Hematopoietic multipotent progenitor cell treated with erythropoietin and hydrocortisone succinate and interleukin-3 and kit ligand, for 17 days (in vitro differentiated cells): ENCODE results near the gene TMCO2.

ENCODE experiments used
- DNase-seq: peaks from one replicate; pipeline ENCODE4 v3.0.0-alpha.2; 2015; ENCODE audit warnings: low spot score

Gene TMCO2

GRCh38 chr1:40257688-40258444 is 10.1 kb downstream of the TMCO2 start, which contains the start of gene ZMPSTE24:
Gene ZMPSTE24 (plus strand): TSS chr1:40258236. CDS start chr1:40258272, 36 bp downstream.
- peak; percentile 96 for DNase-seq

DNA sequence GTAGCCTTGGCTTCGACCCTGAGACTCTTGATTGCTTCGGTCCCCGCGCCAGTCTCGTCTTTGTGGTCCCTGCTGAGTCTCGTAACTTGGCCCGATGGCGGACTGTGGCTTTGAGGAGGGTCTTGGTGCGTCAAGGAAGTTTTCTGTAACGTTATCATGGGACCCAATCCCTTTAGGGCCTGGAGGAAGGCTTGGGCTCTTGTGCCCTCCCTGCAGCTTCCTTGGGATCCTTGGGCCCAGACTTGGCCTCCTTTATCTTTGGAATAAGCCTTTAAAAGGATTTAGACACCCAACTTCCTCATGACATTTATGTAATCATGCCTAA is 10.7 kb downstream of the TMCO2 start:
- DNase-seq = no peak

DNA sequence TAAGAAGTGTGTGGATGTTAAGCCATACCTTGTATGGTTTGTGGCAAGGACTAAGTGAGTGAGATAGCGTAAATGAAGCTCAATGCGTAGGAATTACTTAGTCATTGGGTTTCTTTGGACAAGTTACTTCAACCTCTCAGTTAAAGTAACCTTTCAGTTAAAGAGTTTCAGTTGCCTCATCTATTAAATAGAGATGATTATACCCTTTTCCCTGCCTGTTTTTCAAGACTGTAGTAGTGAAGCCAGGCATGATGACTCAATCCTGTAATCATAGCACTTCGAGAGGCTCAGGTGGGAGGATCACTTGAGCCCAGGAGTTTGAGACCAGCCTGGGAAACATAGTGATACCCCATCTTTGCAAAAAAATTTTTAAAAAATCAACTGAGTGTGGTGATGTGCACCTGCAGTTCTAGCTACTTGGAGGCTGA is 16.6 kb downstream of the TMCO2 start:
- DNase-seq = no peak

DNA sequence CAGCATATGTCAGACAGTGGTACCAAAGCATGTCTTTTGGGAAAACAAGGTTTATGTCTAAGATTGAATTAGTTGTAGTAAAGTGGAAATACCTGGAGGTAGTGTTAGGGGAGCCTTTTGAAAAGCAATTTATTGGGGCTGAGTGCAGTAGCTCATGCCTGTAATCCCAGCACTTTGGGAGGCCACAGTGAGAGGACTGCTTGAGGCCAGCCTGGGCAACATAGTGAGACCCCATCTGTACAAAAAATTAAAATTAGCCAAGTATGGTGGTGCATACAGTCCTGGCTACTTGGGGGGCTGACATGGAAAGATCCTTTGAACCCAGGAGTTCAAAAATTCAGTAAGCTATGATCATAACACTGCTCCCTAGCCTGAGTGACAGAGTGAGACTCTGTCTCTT is 17.6 kb downstream of the TMCO2 start:
- no peak for DNase-seq

DNA sequence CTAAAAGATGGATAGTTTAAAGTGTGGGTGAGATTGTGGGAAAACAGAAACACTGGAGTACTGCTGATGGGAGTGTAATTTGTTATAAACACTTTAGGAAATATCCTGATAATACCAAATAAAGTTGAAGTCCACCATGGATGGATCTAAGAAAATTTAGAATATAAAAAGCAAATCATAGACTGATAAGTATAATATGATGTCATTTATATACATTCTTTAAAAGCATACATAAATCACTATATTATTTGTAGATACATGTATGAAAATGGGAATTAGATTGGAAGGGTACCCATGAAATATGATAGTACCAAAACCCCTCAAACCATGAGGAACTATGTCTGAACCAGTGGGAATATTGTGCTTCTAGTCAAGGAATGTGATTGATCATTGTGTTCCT is 18.2 kb downstream of the TMCO2 start:
- DNase-seq = no peak

DNA sequence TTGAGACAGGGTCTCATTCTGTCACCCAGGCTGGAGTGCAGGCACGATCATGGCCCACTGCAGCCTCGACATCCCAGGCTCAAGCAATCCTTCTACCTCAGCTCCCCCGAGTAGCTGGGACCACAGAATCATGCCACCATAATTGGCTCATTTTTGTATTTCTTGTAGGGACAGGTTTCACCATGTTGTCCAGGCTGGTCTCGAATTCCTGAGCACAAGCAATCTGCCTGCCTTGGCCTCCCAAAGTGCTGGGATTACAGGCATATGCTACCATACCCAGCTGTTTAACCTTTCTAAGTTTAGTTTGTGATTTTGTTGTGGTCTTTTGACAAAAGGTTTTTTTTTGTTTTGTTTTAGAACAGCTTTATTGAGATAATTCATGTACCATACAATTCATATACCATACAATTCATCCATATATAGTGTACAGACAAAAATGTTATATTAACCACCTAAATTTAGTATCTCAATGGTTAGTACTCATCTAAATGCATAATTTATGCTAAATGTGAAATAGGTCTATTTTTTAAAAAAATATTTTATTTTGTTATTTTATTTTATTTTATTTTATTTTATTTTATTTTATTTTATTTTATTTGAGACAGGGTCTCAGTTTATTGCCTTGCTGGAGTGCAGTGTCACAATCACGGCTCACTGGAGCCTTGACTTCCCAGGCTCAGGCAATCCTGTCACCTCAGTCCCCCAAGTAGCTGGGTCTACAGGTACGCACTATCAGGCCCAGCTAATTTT is 19.2 kb downstream of the TMCO2 start:
- DNase-seq = no peak

DNA sequence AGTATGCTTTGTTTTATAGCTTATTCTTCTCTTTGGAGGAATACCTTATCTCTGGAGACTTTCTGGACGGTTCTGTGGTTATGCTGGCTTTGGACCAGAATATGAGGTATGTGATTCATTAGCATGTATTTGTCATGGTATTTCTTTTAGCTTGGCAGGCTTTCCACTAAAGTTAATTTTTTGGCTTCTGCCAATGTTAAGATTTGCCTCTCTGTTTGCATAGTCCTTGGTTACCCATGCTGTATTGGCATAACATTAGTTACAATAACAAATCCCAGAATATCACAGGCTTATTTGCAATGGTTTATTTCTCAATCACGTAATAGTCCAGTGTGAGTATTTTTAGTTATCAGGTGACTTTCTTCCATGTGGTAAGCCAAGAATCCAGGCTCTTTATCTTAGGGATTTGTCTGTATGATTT is 20.0 kb downstream of the TMCO2 start:
- DNase-seq = no peak

- no peak for DNase-seq
These were observed 20.5 kb downstream of the TMCO2 start for GRCh38 chr1:40268211-40268610.

GRCh38 chr1:40270152-40270834 is 22.6 kb downstream of the TMCO2 start:
- DNase-seq = no peak

GRCh38 chr1:40272653-40273213 is 25.0 kb downstream of the TMCO2 start:
- no peak for DNase-seq

- no peak for DNase-seq
These were observed 25.9 kb downstream of the TMCO2 start for GRCh38 chr1:40273547-40274166.

- no peak for DNase-seq
These were observed 26.6 kb downstream of the TMCO2 start for GRCh38 chr1:40274331-40274730.

GRCh38 chr1:40276122-40276521 is 28.4 kb downstream of the TMCO2 start:
- no peak for DNase-seq

- DNase-seq = no peak
These were observed 34.1 kb downstream of the TMCO2 start for GRCh38 chr1:40281853-40282252.

DNA sequence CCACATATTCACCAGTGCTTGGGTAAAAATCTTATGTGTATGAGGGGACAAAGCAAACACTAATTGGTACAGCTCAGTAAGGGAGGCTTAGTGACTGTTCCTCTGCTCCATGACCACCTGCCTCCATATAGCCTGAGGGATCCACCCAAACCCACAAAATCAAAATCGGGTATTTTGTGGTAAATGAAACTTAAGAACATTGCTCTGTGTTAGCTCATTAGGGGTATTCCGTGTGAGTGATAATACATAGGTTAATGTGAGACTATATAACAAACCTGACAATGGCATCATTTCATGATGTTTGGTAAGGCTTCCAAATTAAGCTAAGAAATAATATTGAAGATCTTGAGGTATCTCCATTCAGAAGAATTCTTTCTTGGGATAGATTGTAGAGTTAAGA is 43.6 kb downstream of the TMCO2 start:
- DNase-seq = no peak

DNA sequence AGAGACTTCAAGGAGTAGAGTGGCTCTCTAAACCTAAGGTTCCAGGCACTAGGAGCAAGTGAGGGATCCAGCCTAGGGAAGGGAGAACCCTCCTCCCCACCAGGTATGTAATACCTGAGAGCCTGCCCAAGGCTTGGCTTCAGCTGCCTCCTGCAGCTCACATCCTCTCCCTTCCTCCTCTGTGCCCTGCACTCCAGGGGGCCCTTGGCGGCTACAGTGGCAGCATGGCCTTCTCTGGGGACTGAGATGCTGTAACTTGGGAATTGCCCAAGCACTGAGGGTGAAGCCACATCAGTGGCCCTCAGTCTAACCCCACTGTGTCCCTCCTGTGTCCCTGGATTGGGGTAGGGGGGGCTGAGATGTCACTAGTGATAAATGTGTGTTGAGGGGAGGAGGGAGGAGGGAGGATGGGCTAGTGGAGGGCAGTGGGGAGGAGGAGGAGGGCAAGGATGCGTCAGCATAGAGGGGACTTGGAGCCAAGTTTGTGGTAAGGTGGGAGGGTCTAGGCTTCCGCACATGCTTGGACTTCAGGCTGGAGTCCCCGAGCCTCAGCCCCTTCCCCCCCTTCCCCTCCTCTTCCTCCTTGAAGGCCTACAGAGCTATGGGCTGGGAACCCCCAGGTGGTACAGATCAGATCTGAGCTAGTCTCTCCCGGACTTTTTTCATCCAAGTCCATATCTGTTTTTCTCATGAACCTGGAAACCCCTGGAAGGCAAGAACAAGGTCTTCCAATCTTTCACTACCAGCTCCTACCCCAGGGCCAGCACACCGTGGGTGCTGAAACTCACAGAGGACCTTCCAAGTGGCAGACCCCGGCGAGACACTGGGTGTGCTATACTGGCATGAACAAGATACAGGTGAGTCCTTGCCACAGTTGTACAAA is 51.9 kb downstream of the TMCO2 start:
- no peak for DNase-seq

DNA sequence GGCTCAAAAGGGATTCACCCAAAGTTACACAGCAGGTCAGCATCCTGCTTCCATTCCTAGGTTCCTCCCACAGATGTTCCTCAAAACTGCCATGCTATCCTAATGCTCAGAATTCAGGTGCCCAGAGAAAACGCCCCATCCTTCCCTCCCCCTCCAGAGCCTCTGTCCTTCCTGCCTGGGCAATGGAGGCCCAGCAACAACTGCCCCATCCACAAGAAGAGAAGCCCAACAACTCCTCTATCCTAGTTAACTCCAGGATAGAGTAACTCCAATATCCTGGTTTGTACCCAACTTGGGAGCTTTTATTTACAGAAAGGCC is 52.5 kb downstream of the TMCO2 start:
- no peak for DNase-seq

- DNase-seq = no peak
These were observed 52.9 kb downstream of the TMCO2 start for GRCh38 chr1:40300651-40301050.

DNA sequence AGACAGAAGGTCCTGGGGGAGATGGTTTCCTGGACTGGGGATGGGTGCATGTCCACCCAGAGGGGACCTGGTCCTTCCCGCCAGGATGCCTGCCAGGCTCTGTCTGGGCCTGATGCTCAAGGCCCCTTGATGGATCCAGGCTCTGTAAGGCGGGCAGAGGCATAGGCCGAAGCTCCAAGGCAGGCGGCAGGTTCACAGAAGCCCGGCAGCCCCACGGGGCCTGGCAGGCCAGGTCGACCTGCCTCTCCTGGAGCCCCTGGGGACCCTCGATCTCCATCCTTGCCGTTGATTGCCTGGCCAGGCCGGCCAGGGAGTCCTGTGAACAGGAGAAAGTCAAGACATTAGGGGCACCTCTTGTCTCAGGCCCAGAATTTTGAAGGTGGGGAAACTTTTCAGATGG is 53.3 kb downstream of the TMCO2 start:
- DNase-seq = no peak
